ENCODE data around the gene SORCS2.

DNA sequence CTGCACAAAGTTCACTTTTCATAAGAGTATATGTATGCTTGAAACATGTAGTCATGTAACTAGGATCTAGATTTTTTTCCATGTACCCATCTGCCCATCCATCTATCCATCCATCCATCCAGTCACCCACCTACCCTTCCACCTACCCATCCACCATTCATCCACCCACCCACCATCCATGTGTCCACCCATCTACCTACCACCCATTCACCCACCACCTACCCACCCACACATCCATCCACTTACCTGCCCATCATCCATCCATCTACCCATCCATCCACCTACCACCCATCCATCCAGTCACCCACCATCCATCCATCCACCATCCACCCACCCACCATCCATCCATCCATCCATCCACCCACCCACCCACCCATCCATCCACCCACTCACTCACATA is 364.2 kb downstream of the SORCS2 start:
- no peak for TF ChIP-seq EZH2 (IDR thresholded peaks at IDR 0.05; ENCODE audit: insufficient read depth, poor library complexity, severe bottlenecking)
- no peak for TF ChIP-seq EZH2phosphoT487 (IDR thresholded peaks at IDR 0.05; ENCODE audit: insufficient read depth, low read depth)

Measured in GM23248 (cell line).